Colon (tissue), 2 donors: Measurements from ENCODE around the gene KIF25.

Source experiments
- FAIRE-seq: peaks from 2 replicates; lab custom pipeline; 2012; peaks lifted over from hg19 to GRCh38; lab: Jason Lieb, UNC
- donor health status: control.
- donor health status: control.

Gene KIF25

GRCh38 chr6:168037856-168038255, 40.4 kb downstream of the KIF25 start:
- no peak for FAIRE-seq

GRCh38 chr6:168038576-168039140, 41.2 kb downstream of the KIF25 start:
- FAIRE-seq, result no peak

- FAIRE-seq, result no peak
Measured at GRCh38 chr6:168039301-168039700, 41.8 kb downstream of the KIF25 start.

- no peak for FAIRE-seq
Measured at GRCh38 chr6:168039849-168040248, 42.4 kb downstream of the KIF25 start.

GRCh38 chr6:168040856-168041496, 43.5 kb downstream of the KIF25 start:
- FAIRE-seq, result no peak

- no peak for FAIRE-seq
Measured at GRCh38 chr6:168041928-168042327, 44.5 kb downstream of the KIF25 start.

GRCh38 chr6:168042426-168043192, 45.1 kb downstream of the KIF25 start:
- FAIRE-seq, result no peak

GRCh38 chr6:168043193-168043847, 45.8 kb downstream of the KIF25 start:
- no peak for FAIRE-seq

- no peak for FAIRE-seq
Measured at GRCh38 chr6:168043848-168044415, 46.5 kb downstream of the KIF25 start.

- no peak for FAIRE-seq
Measured at GRCh38 chr6:168044521-168045130, 47.2 kb downstream of the KIF25 start.

- FAIRE-seq, result no peak
Measured at GRCh38 chr6:168045141-168045691, 47.7 kb downstream of the KIF25 start.

- no peak for FAIRE-seq
Measured at GRCh38 chr6:168045706-168046620, 48.5 kb downstream of the KIF25 start.

GRCh38 chr6:168046696-168047095, 49.2 kb downstream of the KIF25 start:
- FAIRE-seq, result no peak

- FAIRE-seq, result no peak
Measured at GRCh38 chr6:168047841-168048723, 50.6 kb downstream of the KIF25 start.

- no peak for FAIRE-seq
Measured at GRCh38 chr6:168048724-168049025, 51.2 kb downstream of the KIF25 start.

GRCh38 chr6:168049277-168049676, 51.8 kb downstream of the KIF25 start:
- no peak for FAIRE-seq

GRCh38 chr6:168049706-168050224, 52.3 kb downstream of the KIF25 start:
- FAIRE-seq, result no peak

GRCh38 chr6:168050225-168050880, 52.9 kb downstream of the KIF25 start:
- FAIRE-seq, result no peak
